BJ (cell line): ENCODE measurements around the gene ABLIM2. TPM values are rescaled to one million over a fixed set of nuclear protein-coding genes. Genes with fewer than 3 reads are reported as not detected.
"Not testable (repeated sequence)": the region's sequence is repeated elsewhere in the genome, so short reads cannot be mapped to it uniquely, and the experiment has no call there.

Source experiments
- CTCF ChIA-PET: fragments of 350-600 bp; formaldehyde crosslinking; extraction: SDS; loops from one replicate; lab custom pipeline; 2021; ENCODE audit warnings: antibody characterized with exemption, inconsistent platforms; lab: Yijun Ruan, JAX
- POLR2A ChIA-PET: fragments of 300-600 bp; sonication (Branson Sonifier 250); formaldehyde crosslinking; extraction: SDS; loops from one replicate; lab custom pipeline; 2021; ENCODE audit warnings: antibody characterized with exemption; lab: Charles Lee
- DNase-seq: peaks from one replicate; pipeline ENCODE4 v3.0.0-alpha.2; 2011; ENCODE audit warnings: low read depth
- H3K27me3 ChIP-seq: 2 replicates; pipeline ENCODE4 v1.6.0; 2011; ENCODE audit warnings: low read length; ENCODE audit not compliant: control insufficient read depth, insufficient read depth
- H3K36me3 ChIP-seq: 2 replicates; pipeline ENCODE4 v1.5.1; 2011; ENCODE audit warnings: low read length; ENCODE audit not compliant: control insufficient read depth, insufficient read depth
- H3K4me3 ChIP-seq: 2 replicates; pipeline ENCODE4 v1.5.1; 2011; ENCODE audit warnings: low read depth, mild to moderate bottlenecking, control low read depth, low read length
- polyA plus RNA-seq: library from polyadenylated mRNA; depleted of rRNA; stranded (reverse); fragments of >200 nt; gene quantifications from 2 replicates; pipeline ENCODE4 v1.2.3, GENCODE V29; 2011
- TF ChIP-seq, protein P1 (sequence below): IDR thresholded peaks from 2 replicates; pipeline ENCODE4 v1.5.1; 2011; ENCODE audit warnings: low read depth, mild to moderate bottlenecking, control low read depth, inconsistent platforms, low read length, moderate library complexity; ENCODE audit not compliant: insufficient read depth

Gene ABLIM2
- polyA plus RNA-seq, 1 experiment = 0.07 TPM

DNA sequence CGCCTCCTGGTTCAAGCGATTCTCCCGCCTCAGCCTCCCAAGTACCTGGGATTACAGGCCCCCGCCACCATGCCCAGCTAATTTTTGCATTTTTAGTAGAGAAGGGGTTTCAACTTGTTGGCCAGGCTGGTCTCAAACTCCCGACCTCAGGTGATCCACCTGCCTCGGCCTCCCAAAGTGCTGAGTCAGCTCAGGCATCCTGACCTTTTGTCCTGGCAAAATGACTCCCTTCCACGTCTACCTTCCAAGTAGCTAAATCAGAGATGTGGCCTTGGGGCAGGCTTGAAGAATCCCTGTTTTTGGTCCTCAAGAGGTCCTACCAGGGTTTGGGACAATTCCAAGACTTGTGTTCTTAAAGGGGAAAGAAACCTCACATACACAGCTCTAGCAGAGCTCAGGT lies 231.8 kb downstream of the ABLIM2 start:
- TF ChIP-seq, protein P1, sequence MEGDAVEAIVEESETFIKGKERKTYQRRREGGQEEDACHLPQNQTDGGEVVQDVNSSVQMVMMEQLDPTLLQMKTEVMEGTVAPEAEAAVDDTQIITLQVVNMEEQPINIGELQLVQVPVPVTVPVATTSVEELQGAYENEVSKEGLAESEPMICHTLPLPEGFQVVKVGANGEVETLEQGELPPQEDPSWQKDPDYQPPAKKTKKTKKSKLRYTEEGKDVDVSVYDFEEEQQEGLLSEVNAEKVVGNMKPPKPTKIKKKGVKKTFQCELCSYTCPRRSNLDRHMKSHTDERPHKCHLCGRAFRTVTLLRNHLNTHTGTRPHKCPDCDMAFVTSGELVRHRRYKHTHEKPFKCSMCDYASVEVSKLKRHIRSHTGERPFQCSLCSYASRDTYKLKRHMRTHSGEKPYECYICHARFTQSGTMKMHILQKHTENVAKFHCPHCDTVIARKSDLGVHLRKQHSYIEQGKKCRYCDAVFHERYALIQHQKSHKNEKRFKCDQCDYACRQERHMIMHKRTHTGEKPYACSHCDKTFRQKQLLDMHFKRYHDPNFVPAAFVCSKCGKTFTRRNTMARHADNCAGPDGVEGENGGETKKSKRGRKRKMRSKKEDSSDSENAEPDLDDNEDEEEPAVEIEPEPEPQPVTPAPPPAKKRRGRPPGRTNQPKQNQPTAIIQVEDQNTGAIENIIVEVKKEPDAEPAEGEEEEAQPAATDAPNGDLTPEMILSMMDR = no peak
- POLR2A ChIA-PET = no interaction called here
- Histone ChIP-seq H3K36me3 (no peaks in the 10 kb centered on the region; the same call in 1 of the 2 replicates), H3K27me3 (no peaks in the 10 kb centered on the region), H3K4me3 (no peak overlapping the region)
- CTCF ChIA-PET = interaction anchor here (4.7 to 7.4 kb wide), 2 partner anchors 12 to 123 kb away, joined by 18 to 59 read pairs; partner anchors contain the start of gene AFAP1
- DNase-seq = no peak

DNA sequence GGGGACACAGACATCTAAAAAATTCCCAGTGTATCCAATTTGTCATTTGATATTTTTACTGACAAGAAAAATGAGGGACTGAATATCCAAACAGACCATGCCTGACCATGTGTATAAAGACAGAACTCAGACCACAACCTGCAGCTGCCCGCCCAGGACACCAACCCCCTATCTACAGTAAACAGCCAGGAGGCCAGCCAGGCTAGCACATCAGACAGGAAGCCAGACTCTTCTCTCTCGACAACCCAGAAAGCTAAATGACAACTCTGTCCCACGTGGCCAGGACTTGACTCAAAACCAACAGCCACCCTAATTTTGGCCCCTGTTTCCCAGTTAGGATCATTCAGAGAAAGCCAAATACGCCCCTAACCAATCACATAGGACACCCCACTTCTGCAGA lies 234.0 kb downstream of the ABLIM2 start:
- H3K27me3 ChIP-seq = no peaks in the 10 kb centered on the region
- TF ChIP-seq, protein P1 = no peak
- H3K36me3 ChIP-seq = no peaks in the 10 kb centered on the region; the same call in 1 of the 2 replicates
- CTCF ChIA-PET = interaction anchor here (0.6 to 2.6 kb wide), 3 partner anchors 11 to 236 kb away, joined by 3 to 5 read pairs (median 4); no protein-coding TSS in a partner anchor
- POLR2A ChIA-PET = interaction anchor here (0.6 kb wide), 1 partner anchor 20 kb away, joined by 3 read pairs; no protein-coding TSS in a partner anchor
- H3K4me3 ChIP-seq = no peak overlapping the region
- DNase-seq = no peak

DNA sequence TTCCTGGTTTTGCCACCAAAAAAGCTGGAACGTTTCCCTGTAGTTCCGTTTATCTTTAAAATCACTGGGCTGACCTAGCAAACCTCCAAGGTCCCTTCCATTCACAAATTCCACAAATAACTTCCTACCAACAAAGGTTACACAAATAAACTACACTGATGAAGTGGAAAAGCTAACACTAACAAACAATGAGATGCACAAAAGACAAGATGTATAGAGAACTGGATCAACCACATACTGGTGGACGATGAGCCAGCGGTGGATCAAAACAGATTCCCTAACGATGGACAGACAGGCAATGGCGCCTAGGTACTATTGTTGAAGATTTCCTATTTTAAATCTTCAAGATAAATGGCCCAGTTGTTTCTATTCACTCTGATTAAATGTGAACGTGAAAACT lies 234.4 kb downstream of the ABLIM2 start:
- DNase-seq = no peak
- TF ChIP-seq, protein P1 = no peak
- no peak overlapping the region for H3K4me3 ChIP-seq
- POLR2A ChIA-PET = interaction anchor here (0.6 kb wide), 1 partner anchor 21 kb away, joined by 3 read pairs; no protein-coding TSS in a partner anchor
- H3K36me3 ChIP-seq = no peaks in the 10 kb centered on the region; the same call in 1 of the 2 replicates
- CTCF ChIA-PET = interaction anchor here (0.6 to 2.6 kb wide), 2 partner anchors 64 to 235 kb away, joined by 3 to 5 read pairs; no protein-coding TSS in a partner anchor
- H3K27me3 ChIP-seq = no peaks in the 10 kb centered on the region

DNA sequence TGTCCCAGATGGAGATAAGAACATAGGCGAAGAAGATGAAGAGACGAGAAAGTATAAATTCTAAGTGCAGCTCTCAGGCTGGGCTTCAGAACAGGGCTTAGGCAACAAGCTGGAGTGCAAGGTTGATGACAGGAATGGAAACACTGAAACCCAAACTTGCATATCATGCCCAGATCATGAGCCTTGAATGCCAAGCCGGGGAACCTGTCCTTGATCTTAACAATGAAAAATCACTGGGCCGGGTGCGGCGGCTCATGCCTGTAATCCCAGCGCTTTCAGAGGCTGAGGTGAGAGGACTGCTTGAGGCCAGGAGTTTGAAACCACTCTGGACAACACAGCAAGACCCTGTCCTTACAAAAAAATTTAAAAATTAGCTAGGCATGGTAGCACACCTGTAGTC lies 236.1 kb downstream of the ABLIM2 start:
- no peaks in the 10 kb centered on the region; the same call in 1 of the 2 replicates for H3K36me3 ChIP-seq
- H3K4me3 ChIP-seq = no peak overlapping the region
- DNase-seq = no peak
- no peaks in the 10 kb centered on the region for H3K27me3 ChIP-seq
- TF ChIP-seq, protein P1 = no peak
- ChIA-PET CTCF (interaction anchor here (0.6 to 2.6 kb wide), 4 partner anchors 8 to 66 kb away, joined by 3 to 6 read pairs (median 4); no protein-coding TSS in a partner anchor), POLR2A (no interaction called here)

DNA sequence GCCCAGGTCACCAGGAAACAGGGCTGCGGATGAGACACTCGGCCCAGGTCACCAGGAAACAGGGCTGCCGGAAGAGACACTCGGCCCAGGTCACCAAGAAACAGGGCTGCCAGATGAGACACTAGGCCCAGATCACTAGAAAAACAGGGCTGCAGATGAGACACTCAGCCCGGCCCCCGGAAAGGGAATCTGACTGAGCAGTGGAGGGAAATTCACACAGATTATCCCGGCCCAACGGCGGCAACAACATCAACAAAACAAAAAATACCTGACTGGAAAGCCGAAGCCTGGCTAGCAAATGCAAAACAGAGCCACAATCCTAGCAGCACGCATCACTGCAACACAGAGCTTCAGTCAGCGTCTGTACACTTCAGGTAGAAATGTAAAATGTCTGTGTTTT lies 239.6 kb downstream of the ABLIM2 start:
- ChIA-PET POLR2A (no interaction called here), CTCF (interaction anchor here (0.6 to 1.1 kb wide), 2 partner anchors 17 to 108 kb away, joined by 3 to 4 read pairs; no protein-coding TSS in a partner anchor)
- Histone ChIP-seq H3K4me3 (no peak overlapping the region), H3K36me3 (no peaks in the 10 kb centered on the region), H3K27me3 (no peaks in the 10 kb centered on the region)
- TF ChIP-seq, protein P1 = no peak
- DNase-seq = no peak

DNA sequence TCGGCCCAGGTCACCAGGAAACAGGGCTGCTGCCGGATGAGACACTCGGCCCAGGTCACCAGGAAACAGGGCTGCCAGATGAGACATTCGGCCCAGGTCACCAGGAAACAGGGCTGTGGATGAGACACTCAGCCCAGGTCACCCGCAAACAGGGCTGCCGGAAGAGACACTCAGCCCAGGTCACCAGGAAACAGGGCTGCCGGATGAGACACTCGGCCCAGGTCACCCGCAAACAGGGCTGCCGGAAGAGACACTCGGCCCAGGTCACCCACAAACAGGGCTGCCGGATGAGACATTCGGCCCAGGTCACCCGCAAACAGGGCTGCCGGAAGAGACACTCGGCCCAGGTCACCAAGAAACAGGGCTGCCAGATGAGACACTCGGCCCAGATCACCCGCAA lies 240.4 kb downstream of the ABLIM2 start:
- H3K27me3 ChIP-seq, H3K4me3 ChIP-seq, DNase-seq, H3K36me3 ChIP-seq, POLR2A ChIA-PET: not testable (repeated sequence)
- CTCF ChIA-PET = interaction anchor here (1.2 kb wide), 1 partner anchor 9 kb away, joined by 4 read pairs; no protein-coding TSS in a partner anchor
